ENCODE measurements around the gene MDK.

The MDK gene

DNA sequence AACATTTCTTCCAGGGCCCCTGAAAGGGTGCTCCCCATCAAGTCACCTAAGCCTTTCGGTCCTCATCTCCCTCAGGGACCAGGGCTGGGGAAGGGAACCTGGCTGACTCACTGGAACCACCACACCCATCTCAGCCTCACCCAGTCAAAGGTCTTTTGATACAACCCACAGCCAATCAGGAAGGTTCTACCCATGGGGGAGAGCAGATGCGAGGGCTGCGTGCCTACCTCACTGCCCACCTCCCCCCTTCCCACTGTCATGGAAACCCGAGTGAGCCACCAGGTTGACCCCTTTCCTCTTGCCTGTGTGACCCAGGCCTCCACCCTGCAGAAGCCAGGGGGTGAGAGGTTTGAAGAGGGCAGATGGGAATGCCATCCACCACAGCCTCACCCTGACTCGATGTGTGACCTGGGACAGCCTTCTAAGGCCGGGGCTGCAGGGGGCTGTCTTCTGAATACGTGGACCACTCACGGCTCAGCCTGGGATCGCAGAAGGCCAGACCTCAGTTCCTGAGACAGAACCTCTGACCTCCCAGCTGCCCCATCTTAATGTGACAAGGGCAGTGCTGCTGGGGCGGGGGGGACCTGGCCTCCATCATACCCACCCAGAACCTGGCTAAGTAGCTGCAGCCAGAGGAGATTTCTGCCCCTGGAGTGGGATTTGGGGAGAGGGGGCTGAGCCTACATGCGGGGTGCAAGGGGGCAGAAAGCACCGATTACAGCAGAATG lies 2.7 kb downstream of the MDK start:
- no peak for DNase-seq

DNA sequence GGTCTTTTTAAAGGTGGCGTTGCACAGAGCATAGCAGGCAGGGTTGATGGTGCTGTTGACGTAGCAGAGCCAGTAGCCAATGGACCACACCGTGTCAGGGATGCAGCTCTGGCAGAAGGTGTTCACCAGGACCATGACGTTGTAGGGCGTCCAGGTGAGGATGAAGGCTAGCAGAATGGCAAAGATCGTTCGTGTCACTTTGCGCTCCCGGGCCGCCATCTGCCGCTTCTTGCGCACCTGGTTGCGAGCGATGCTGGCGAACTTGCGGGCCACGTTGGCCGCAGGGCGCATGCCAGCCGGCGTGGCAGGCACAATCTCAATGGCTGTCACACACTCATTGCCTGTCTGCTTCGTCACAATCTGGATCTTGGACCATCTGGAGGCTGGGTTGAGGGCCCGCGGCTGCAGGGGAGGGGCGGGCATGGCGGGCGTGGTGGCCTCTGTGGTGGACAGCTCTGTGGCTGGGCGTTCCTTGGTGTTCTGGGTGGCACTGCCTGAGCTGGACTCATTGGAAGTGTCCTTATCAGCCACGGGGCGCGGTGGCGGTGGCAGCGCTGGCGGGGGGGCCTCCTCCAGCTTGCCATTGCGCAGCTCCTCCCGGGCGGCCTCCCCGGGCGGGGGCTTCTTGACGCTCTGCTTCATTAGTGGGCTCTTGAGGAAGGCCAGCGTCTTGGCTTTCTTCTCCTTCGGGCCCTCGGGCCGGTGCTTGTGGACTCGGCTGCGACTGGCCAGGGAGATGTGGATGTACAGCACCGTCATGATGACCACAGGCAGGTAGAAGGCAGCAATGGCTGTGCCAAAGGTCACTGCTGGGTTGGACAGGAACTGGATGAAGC lies 3.9 kb downstream of the MDK start:
- DNase-seq: no peak

DNA sequence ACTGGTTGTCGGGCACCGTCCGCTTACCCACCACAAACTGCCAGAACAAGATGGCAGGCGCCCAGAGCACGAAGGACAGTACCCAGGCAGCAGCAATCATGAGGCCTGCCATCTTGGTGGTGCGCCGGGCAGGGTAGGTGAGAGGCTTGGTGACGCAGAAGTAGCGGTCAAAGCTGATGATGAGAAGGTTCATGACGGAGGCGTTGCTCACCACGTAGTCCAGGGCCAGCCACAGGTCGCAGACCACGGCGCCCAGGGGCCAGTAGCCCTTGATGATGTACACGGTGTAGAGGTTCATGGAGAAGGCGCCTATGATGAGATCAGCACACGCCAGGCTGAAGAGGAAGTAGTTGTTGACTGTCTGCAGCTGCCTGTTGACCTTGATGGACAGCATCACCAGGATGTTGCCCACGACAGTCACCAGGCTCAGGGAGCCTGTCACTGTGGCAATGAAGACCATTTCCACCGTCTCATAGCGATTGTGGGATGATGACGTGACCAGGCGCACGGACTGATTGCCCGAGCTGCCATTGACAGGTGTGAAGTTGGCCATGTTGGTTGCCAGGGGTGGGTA lies 4.6 kb downstream of the MDK start:
- DNase-seq: no peak

DNA sequence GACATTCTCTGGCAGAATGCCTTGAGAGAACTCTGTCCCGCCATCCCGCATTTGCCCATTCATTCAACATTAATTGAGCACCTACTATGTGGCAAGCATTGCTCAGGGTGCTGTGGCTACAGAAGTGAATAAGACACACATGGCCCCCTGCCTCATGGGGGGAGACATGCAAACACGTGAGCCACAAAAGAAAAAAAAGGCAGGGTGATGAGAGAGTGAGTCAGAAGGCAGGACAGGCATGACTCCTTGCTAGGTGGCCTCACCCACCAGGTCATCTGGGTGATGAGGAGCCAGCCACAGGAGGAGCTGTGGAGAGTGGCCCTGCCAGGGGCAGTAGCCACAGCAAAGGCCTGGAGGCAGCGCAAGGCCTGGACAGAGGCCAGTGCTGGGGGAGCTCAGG lies 5.2 kb downstream of the MDK start:
- no peak for DNase-seq

DNA sequence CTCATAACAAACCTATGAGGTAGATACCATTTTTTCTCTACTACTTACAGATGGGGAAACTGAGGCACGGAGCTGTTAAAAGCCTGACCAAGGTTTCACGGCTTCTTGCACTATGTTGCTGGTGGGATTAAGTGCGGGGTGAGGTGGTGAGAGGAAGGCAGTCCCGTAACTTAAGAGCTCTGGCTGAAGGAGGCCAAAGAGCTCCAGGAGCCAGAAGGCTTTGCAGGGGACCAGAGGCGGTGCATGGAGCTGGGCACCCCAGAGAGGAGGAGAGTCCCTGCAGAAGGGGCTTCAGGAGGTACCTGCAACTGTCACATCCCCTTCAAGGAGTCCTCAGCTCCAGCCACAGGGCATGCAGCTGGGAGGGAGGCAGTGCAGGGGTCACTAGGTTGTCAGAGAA lies 6.0 kb downstream of the MDK start:
- DNase-seq: no peak

DNA sequence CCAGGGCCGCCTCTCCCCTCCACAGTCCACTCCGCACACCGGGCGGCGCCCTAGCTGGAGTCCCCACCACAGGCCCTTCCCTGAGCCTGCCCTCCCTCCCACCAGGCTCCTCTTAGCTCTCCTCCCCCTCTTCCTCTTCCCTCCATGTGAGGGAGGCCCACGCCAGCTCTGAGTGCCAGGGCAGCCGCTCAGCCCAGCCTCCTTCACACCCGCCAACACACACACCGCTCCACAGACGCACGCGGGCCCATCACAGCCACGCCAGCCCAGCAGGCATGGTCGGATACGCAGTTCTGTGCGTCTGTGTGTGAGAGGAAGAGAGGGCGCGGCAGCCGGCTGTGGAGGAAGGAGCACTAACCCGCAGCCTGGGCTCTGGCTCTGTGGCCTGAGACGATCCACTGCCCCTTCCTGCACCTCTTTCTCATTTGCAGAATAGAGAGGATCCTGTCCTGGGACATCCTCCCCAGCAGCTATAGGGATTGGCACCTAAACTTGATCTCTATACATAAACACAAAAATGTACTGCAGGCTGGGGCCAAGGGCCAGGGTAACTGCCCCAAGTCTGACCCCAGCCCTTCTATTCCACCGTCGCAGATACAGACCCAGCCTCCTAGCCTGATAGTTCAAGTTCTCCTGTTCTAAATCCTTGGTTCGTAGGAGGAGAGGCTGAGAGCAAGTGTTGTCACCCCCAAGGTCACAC lies 6.6 kb downstream of the MDK start:
- DNase-seq: no peak

DNA sequence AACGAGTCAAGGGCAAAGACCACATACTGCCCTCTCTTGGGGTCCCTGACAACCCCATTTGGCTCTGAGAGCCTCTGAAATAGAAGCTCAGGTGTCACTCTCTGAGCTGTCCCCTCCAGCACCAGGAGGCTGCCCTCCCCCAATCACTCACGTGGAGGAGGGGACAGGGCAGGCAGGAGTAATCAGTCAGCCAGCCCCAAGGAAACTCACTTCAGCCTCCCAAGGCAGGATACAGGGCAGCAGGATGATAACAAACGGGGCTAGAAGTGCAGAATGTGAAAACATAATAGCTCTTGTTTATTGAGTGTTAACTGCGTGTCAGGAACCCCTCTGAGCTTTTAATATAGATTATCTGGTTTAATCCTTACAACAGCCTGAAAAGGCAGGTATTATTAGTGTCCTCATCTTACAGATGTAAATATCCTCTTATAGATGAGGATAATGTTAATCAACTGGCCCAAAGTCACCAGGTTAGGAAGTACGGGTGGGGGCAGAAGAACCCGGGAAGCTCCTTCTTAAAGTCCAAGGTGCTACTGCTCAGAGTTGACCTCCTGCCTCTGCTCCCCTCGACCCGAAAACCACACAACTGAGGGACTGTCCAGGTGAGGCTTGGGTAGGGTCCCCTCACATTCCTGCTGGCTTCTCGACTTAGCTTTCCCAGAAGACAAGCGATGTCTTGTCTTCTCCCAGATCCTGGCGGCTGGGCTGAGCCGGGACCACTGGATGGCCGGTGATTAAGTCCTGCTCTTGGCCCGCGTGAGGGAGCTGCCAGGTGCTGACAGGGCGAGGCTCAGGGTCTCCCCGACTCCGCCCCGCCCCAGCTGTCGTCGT lies 7.4 kb downstream of the MDK start:
- DNase-seq: no peak

DNA sequence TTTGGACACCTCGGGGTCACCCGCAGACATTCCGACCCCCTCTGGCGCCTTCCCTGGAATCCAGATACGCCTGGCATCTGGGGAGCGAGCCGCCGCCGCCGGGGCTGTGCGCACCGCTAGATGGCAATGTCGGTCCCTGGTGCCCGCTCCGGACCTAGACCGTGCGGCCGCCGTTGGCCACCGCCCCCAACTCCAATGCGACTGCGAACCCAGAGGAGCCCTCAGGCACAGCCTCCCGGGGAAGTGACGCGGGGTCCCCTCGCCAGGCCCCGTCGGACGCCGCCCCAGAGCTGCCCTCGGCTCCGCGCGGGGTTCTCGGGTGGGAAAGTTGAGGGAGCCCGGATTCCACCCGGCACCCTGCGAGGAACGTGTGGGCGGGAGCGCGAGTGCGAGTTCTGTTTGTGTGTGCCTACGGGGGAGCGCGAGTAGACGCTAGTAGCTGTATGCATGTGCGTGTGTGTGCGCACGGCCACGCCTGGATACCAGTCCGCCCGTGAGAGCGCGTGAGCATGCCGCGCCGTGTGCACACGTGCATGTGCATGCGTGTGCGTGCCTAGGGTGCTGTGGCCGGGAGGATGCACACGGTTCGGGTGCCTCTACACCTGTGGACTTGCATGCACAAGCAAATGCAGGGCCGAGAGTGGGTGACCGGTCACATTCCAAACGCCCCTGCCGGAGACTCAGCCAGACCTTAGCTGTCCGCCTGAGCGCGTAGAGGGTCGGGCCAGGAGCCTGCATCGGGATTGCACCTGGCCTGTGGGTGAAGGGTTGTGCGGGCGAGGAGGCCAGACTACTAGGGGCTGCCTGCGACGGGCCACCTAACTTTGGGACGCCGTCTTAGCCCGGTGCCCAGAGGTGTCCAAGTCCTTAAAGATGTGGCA lies 8.2 kb downstream of the MDK start:
- no peak for DNase-seq

DNA sequence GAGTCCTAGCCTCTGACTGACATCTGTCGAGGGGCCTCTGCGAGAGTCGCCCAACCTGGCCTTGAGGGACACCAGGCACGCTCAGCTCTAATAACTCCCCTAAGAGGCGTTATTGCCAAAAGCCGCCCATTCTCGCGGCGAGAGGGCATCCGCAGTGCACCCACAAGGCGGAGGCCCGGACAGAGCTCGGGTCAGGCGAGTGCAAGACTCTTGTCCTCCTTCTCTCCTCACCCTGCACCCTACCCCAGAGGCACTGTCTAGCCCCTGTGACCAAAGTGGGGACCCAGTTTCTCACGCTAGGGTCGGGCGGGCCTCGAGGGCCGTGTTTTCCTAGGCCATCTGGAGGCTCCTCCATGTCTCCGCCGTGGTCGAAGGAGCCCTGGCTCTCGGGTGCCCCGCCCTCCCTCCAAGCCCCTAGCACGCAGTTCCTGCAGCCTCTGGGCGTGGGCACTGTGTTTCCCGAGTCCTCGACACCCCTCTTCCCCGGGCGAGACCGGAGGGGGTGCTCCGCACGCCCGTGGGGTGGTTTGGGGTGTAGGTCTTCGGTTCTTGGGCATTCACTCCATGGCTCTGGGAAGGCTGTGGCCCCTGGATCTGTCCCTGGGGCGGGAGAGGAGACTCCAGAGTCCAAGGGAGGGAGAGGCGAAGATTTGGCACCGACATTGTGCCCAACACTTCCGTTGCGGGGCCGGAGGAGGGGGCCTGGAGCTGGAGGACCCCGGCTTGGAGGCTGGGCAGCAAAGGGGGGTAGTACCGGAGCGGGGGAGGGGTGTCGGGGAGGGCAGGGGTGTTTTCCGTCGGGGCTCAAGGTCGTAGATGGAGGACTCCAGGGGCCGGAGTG lies 9.1 kb downstream of the MDK start:
- no peak for DNase-seq

DNA sequence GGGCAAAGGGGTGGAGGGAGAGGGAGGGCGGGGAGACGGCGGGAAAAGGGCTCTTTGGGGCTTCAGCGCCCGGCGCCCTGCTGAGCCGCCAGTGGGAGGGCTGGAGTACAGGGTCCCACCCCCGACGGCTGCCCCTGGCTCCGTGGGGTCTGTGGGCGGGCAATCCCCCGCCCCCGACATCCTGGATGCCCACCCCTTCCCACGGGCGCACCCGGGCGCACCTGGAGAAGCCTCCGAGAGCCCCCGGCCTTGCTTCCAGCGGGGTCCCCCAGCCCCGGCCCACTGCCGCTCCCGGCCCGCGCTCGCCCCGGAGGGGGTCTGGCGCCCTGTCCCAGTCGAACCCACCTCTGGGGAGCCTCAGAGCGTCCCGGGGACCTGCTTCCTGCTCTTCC lies 9.7 kb downstream of the MDK start:
- no peak for DNase-seq

DNA sequence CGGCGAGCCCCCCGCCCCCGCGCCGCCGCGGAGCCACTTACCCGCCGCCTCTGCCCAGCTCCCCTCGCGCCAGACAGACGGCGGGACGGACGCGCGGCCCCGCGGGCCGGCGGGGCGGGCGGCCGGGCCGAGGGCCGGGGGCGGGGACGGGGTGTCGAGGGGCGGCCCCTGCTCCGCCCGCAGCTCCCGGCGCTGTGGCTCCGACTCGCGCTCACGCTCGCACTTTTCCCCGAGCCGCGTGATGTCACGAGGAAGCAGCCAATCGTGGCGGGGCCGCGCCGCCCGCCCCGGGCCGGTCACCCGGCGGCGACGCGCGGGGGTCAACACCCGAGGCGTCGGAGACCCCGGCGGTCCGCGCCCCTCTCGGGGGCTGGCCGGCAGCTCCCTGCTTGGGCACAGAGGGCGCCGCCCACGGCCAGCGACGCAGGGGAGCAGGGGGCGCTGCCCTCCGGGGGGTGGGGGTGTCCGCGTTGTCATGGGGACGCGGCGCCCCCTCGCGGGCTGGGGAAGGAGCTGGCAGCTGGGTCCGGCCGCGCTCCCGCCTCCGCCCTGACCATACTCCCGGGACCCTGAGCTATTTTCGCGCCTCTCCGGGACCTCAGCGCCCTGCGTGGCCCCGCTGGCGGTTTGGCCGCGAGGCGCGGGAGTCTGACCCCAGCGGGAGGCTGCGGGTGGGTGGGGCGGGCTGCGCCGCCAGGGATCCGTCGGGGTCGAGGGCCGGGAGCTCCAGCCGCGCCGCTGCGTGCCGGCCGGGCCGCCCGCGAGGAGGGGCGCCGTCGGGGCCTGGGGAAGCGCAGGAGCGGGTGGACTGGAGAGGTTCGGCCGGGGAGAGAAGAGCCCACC lies 10.3 kb downstream of the MDK start, which contains the start of gene CHRM4:
Gene CHRM4, minus strand, starts transcription at position 199 of the 843 bp plus-strand sequence. CDS start 5,219 bp downstream, outside the sequence.
- DNase-seq: no peak

DNA sequence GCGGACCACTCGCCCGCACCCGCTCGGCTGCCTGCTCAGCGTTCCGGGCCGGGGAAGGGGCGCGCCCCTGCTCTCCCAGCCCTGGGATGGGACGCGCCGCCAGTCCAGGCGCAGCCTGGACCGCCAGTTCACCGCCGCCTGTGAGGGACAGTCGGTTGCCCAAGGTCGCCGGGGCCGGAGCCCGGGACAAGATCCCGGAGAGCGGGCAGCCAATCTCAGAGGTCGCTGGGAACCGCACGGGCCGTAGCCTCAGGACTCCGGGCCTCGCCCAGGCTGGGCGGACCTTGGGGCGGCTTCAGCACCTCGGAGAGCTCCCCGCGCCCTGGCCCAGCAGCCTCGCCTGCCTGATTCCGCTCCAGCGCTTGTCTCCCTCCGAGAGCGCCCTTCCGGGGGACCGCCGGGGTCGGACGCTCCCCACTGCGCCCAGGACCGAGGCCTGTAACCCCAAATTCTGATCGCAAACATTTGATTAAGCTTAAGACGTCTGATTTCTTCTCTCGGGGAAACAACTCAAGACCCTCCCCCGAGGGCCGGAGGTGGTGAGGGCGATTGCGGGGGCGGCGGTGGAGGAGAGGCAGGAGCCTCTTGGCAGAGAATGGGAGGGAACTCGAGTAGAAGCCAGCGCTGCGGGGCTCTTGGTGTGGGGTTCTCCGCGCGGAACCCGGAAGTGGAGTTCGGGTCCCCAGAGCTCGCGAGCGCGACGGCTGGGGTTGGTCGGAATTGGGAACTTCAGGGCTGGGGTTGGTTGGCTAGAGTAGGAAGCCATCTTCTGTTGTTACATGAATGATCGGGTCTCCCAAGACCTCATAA lies 11.2 kb downstream of the MDK start:
- no peak for DNase-seq

DNA sequence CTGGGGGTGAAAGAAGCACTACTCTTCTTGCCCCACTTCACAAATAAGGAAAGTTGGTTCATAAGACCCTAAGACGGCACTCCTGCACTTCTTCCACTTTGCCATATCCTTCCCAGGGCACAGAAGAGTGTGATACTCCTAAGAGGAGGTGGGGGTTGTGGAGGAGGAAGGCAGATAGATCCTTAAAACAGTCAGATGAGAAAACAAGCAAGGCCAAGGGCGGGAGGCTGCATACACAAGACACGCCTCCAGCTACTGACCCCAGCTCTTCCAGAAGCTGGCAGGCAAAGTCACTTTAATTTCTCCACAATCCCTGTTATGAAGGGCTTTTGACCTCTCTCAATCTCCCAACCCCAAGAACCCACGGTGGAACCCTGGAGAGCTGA lies 11.8 kb downstream of the MDK start:
- no peak for DNase-seq

DNA sequence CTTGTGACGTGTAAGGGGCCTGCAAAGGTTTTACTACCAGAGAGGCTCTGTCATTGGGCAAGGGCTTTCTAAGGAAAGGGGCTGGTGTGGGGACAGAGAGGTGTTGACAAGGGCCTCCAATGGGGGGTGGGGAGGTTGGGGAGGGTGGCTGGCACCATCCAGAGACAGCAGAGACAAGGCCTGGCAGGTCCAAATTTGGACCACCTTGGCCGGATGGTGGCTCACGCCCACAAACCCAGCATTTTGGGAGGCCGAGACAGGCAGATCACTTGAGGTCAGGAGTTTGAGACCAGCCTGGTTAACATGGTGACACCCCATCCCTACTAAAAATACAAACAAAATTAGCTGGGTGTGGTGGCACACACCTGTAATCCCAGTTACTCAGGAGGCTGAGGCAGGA lies 12.3 kb downstream of the MDK start:
- no peak for DNase-seq

DNA sequence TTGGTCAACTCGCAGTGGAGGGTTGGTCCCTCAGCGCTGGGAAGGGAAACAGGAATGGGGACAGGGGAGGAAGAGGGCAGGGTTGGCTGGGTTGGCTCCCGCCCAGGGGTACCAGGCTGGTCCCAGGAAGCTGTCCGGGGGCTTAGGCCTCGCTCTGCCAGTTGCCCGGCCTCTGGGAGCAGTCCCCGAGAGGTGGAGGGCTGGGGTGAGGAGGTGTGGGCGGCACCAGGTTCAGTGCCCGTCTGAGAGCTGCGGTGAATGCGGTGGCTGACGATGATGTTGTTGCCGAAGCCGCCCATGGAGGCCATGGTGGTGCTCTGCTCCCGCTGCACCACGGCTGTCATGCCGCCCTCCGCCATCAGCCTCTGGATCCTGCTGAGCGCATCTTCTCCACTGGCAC lies 16.1 kb downstream of the MDK start:
- no peak for DNase-seq

DNA sequence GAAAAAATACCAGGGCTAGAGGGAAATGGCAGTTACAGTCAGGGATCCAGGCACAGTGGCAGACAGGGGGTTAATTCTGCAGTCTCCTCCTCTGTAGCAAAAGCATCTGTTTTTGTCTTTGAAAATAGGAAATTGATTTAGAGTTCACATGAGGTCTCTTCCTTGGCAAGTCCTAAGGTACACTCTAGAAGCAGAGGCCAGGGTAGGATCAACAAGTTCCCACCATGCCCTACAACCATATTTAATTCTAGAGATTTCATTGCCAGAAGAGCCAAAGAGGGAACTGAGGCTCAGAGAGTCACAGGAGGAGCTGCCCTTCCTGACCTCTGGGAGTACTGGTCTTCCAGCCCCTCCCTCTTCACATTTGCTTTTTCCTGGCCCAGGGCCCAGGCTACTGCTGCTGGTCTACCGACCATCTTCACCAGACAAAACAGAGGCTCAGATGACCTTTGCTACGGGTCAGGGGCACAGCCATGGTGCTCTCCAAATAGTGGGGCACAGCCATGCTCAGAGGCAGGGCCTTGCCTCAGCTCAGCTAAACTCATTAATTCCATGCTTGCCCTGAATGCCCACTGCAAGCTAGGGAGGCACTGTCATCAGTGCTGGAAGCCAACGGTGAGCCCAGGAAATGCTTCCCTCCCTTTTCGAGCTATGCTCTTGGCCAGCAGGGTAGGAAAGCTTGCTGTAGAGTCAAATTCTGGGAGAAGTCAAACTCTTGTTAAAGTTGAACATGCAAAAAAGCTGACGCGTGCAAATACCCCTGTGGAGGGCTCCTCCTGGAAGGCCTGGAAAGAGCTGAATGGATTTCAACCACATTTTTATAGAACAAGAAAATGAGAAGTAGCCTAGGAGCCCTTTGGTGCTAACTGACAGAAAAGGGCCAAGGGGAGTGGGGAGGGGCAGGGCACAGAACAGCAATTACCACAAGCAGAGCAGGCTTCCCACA lies 21.8 kb downstream of the MDK start:
- DNase-seq: no peak

DNA sequence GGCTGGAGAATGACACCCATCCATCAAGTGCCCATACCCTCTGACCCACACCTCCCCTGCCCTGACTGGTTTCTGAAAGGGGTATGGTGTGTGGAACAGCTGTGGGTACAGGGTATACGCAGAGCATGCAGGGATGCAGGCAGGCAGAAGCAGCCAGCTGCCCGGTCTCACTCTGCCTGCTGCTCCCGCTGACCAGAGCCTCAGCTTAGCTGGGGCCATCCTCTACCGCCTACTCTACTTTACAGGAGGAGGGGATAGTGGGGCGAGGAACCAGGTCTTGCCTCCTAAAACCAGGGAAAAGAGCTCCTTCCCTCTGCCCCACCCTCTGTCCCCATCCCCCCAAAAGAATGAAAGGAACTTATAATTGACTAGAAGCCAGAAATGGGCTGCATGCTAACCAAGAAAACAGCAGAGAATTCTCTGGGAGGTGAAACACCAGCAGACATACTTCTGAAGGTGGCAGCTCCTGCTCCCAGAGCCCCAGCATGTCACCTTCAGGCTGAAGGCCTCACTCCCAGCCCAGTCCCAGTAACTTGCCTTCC lies 23.1 kb downstream of the MDK start:
- no peak for DNase-seq
